ENCODE data around the gene PIEZO2. TPM values are rescaled to one million over a fixed set of nuclear protein-coding genes. Genes with fewer than 3 reads are reported as not detected.

The PIEZO2 gene
- total RNA-seq, 1 experiment from 2014 or later, result 0.57 TPM

DNA sequence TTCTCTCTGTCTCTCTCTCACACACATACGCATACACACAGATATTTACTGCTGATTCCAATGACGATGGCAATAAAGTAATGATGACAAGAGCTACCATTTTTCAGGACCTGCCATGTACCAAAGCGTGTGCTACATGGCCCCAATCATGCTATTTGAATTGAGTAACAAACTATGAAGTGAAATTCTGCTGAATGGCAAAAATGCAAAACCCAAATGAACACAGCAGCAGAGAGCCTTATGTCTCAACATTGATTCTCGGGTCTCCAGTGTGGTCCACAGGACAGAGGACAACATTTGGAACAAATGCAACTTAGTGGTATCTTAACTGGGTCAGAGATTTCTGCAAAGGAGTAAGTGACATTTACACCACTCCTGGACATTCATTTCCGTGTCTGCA is 117.4 kb downstream of the PIEZO2 start:
- POLR2A ChIA-PET, result no interaction called here
- TF ChIP-seq, protein P1, sequence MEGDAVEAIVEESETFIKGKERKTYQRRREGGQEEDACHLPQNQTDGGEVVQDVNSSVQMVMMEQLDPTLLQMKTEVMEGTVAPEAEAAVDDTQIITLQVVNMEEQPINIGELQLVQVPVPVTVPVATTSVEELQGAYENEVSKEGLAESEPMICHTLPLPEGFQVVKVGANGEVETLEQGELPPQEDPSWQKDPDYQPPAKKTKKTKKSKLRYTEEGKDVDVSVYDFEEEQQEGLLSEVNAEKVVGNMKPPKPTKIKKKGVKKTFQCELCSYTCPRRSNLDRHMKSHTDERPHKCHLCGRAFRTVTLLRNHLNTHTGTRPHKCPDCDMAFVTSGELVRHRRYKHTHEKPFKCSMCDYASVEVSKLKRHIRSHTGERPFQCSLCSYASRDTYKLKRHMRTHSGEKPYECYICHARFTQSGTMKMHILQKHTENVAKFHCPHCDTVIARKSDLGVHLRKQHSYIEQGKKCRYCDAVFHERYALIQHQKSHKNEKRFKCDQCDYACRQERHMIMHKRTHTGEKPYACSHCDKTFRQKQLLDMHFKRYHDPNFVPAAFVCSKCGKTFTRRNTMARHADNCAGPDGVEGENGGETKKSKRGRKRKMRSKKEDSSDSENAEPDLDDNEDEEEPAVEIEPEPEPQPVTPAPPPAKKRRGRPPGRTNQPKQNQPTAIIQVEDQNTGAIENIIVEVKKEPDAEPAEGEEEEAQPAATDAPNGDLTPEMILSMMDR (IDR thresholded peaks at IDR 0.05), result no peak
- no peak for TF ChIP-seq POLR2AphosphoS5 (IDR thresholded peaks at IDR 0.05; ENCODE audit: low read depth, low read length)
- H3K4me3 ChIP-seq (ENCODE audit: low read depth in 2 of 2, low read length in 2 of 2), result no peak overlapping the region
- CTCF ChIA-PET, result no interaction called here
- intact Hi-C loops (cut with micrococcal nuclease; ENCODE audit: unreplicated experiment), result no loop called here
- no peaks in the 10 kb centered on the region for H3K27me3 ChIP-seq (ENCODE audit: control insufficient read depth, insufficient read depth, low read length)
- no peaks in the 10 kb centered on the region for H3K36me3 ChIP-seq (ENCODE audit: control insufficient read depth, insufficient read depth, low read length)
- H3K4me1 ChIP-seq (ENCODE audit: control insufficient read depth, insufficient read depth, low read length), result no peaks in the 10 kb centered on the region
- ATAC-seq, result no peak
- DNase-seq (ENCODE audit: low read depth, low spot score), result no peak
- in situ Hi-C loops (cut with HindIII; ENCODE audit: low pct_unique_long_range_greater_than_20kb, low sequenced_read_pairs), result no loop called here
- no TSS peak for BruUV-seq (replicated peaks)
- no peaks in the 10 kb centered on the region for H3K9me3 ChIP-seq (ENCODE audit: control insufficient read depth, insufficient read depth, low read depth, low read length)
- H3K27ac ChIP-seq (ENCODE audit: low read length), result no peak overlapping the region

DNA sequence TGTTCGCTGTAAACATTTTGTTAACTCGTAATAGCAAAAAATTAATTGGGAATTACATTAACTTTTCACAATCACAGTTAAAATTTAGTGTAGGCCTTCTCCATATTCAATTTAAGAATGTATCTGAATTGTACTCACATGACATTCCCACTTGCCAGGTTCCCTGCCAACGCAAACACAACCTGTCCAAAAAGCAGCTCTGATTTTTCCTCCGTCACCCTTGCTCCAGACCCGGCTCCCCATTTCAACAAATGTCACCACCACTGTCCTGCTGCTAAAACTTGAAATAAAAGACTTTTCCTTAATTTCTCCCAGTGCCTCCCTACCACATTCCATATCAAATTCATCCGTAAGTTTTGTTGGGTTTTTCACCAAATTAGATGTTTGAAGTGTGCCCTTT is 120.3 kb downstream of the PIEZO2 start:
- intact Hi-C loops (cut with micrococcal nuclease; ENCODE audit: unreplicated experiment), result no loop called here
- POLR2A ChIA-PET, result interaction anchor here (0.5 kb wide), 1 partner anchor 1324 kb away, joined by 9 read pairs; no protein-coding TSS in a partner anchor

More for the DNA sequence above, 120.3 kb downstream of the PIEZO2 start:
- no peak for DNase-seq (ENCODE audit: low read depth, low spot score)
- Histone ChIP-seq H3K27me3 (ENCODE audit: control insufficient read depth, insufficient read depth, low read length) (no peaks in the 10 kb centered on the region), H3K4me1 (ENCODE audit: control insufficient read depth, insufficient read depth, low read length) (no peaks in the 10 kb centered on the region), H3K36me3 (ENCODE audit: control insufficient read depth, insufficient read depth, low read length) (no peaks in the 10 kb centered on the region), H3K9me3 (ENCODE audit: control insufficient read depth, insufficient read depth, low read depth, low read length) (no peaks in the 10 kb centered on the region), H3K4me3 (ENCODE audit: low read depth in 2 of 2, low read length in 2 of 2) (no peak overlapping the region), H3K27ac (ENCODE audit: low read length) (no peak overlapping the region)
- no peak for ATAC-seq
- TF ChIP-seq SIN3A (IDR thresholded peaks at IDR 0.05; ENCODE audit: borderline replicate concordance, insufficient read depth, low read depth, low read length) (no peak), TCF7L2 (IDR thresholded peaks at IDR 0.05; ENCODE audit: low read depth, low read length) (no peak), POLR2AphosphoS5 (IDR thresholded peaks at IDR 0.05; ENCODE audit: low read depth, low read length) (no peak)
- TF ChIP-seq, protein P1 (IDR thresholded peaks at IDR 0.05), result no peak
- TF ChIP-seq, protein P2, sequence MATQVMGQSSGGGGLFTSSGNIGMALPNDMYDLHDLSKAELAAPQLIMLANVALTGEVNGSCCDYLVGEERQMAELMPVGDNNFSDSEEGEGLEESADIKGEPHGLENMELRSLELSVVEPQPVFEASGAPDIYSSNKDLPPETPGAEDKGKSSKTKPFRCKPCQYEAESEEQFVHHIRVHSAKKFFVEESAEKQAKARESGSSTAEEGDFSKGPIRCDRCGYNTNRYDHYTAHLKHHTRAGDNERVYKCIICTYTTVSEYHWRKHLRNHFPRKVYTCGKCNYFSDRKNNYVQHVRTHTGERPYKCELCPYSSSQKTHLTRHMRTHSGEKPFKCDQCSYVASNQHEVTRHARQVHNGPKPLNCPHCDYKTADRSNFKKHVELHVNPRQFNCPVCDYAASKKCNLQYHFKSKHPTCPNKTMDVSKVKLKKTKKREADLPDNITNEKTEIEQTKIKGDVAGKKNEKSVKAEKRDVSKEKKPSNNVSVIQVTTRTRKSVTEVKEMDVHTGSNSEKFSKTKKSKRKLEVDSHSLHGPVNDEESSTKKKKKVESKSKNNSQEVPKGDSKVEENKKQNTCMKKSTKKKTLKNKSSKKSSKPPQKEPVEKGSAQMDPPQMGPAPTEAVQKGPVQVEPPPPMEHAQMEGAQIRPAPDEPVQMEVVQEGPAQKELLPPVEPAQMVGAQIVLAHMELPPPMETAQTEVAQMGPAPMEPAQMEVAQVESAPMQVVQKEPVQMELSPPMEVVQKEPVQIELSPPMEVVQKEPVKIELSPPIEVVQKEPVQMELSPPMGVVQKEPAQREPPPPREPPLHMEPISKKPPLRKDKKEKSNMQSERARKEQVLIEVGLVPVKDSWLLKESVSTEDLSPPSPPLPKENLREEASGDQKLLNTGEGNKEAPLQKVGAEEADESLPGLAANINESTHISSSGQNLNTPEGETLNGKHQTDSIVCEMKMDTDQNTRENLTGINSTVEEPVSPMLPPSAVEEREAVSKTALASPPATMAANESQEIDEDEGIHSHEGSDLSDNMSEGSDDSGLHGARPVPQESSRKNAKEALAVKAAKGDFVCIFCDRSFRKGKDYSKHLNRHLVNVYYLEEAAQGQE (IDR thresholded peaks at IDR 0.05; ENCODE audit: insufficient read depth in 1 of 2, low read depth in 2 of 2, low read length in 1 of 2), result no peak
- in situ Hi-C loops (cut with HindIII; ENCODE audit: low pct_unique_long_range_greater_than_20kb, low sequenced_read_pairs), result no loop called here
- CTCF ChIA-PET, result no interaction called here
- BruUV-seq (replicated peaks), result no TSS peak

All from Panc1 (cell line).